NCI-H1092 treated with DMSO at 0.1 percent for 48 hours (cell line): ENCODE data around the gene APOE.
"Not testable (repeated sequence)": the region's sequence is repeated elsewhere in the genome, so short reads cannot be mapped to it uniquely, and the experiment has no call there.

Experiments used
- DNase-seq: peaks from one replicate; lab custom pipeline; 2025; lab: John Stamatoyannopoulos, UW

Gene APOE

DNA sequence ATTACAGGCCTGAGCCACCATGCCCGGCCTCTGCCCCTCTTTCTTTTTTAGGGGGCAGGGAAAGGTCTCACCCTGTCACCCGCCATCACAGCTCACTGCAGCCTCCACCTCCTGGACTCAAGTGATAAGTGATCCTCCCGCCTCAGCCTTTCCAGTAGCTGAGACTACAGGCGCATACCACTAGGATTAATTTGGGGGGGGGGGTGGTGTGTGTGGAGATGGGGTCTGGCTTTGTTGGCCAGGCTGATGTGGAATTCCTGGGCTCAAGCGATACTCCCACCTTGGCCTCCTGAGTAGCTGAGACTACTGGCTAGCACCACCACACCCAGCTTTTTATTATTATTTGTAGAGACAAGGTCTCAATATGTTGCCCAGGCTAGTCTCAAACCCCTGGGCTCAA, 4.2 kb downstream of the APOE start:
- no peak for DNase-seq

DNA sequence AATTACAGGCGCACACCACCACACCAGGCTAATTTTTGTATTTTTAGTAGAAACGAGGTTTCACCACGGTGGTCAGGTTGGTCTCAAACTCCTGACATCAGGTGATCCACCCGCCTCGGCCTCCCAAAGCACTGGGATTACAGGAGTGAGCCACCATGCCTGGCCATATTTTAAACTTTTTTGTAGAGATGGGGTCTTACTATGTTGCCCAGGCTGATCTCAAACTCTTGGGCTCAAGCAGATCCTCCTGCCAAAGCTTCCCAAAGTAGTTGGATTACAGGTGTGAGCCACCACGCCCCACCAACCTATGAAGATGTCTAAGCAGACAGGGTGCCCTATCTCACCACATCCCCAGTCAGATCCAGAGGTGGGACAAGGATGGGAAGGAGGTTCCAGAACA, 6.3 kb downstream of the APOE start:
- DNase-seq, result not testable (repeated sequence)

- no peak for DNase-seq
These were observed 7.3 kb downstream of the APOE start for GRCh38 chr19:44912854-44913253.

- not testable (repeated sequence) for DNase-seq
These were observed 8.2 kb downstream of the APOE start for GRCh38 chr19:44913512-44914432.

DNA sequence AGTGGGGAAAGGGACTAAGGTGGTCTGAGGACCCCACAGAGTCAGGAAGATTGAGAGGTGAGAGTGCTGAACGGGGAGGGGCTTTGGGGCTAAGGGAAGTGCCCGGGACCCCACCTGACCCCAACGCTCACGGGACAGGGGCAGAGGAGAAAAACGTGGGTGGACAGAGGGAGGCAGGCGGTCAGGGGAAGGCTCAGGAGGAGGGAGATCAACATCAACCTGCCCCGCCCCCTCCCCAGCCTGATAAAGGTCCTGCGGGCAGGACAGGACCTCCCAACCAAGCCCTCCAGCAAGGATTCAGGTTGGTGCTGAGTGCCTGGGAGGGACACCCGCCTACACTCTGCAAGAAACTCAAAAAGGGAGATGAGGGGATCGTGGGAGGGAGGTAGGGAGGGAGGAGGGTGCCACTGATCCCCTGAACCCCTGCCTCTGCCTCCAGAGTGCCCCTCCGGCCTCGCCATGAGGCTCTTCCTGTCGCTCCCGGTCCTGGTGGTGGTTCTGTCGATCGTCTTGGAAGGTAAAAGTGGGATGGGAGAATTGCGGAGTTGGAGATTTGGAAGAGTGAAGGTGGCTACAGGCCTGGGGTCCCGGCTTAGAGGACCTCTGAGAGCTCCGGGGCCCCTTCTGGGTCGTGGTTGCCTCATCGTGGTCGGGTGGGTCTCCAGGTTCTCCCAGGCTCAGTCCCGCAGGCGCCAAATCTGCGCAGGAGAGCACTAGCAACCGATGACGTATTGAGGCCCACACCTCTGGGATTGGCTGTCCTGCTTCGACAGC, 9.0 kb downstream of the APOE start, which contains the start of gene APOC1:
TSS of gene APOC1 (plus strand) at position 176 of the 774 bp plus-strand sequence. CDS start at position 460, 284 bp downstream.
- peak; percentile 80 for DNase-seq

DNA sequence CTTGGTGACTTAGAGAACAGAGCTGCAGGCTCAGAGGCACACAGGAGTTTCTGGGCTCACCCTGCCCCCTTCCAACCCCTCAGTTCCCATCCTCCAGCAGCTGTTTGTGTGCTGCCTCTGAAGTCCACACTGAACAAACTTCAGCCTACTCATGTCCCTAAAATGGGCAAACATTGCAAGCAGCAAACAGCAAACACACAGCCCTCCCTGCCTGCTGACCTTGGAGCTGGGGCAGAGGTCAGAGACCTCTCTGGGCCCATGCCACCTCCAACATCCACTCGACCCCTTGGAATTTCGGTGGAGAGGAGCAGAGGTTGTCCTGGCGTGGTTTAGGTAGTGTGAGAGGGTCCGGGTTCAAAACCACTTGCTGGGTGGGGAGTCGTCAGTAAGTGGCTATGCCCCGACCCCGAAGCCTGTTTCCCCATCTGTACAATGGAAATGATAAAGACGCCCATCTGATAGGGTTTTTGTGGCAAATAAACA, 18.7 kb downstream of the APOE start:
- DNase-seq, result no peak

- DNase-seq, result peak; percentile 37
These were observed 19.7 kb downstream of the APOE start for GRCh38 chr19:44925114-44925891.

GRCh38 chr19:44926245-44927077, 20.9 kb downstream of the APOE start:
- not testable (repeated sequence) for DNase-seq

DNA sequence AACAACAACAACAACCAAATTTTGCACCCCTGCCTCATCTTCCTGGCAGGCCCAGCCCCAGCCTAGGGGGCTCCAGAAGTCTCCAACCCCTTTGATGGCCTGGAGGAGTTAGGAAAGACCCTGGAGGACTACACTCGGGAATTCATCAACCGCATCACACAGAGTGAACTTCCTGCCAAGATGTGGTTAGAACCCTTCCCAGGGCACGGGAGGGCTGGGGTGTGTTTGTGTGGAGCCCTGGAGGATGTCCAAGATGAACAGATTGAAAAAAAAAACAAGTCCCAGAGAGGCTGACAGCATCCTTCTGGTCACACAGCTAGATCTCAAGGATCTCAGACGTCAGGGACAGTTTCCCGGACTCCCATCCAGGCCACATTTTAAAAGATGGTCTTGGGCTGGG, 22.1 kb downstream of the APOE start:
- DNase-seq, result no peak

- no peak for DNase-seq
These were observed 24.5 kb downstream of the APOE start for GRCh38 chr19:44930088-44930487.

- no peak for DNase-seq
These were observed 25.9 kb downstream of the APOE start for GRCh38 chr19:44931541-44931940.

- DNase-seq, result no peak
These were observed 34.1 kb downstream of the APOE start for GRCh38 chr19:44939668-44940067.

- DNase-seq, result no peak
These were observed 36.5 kb downstream of the APOE start, which contains the start of gene APOC4 for GRCh38 chr19:44942067-44942571. APOC4 (plus strand) TSS chr19:44942237; CDS start chr19:44942278, 41 bp downstream.

DNA sequence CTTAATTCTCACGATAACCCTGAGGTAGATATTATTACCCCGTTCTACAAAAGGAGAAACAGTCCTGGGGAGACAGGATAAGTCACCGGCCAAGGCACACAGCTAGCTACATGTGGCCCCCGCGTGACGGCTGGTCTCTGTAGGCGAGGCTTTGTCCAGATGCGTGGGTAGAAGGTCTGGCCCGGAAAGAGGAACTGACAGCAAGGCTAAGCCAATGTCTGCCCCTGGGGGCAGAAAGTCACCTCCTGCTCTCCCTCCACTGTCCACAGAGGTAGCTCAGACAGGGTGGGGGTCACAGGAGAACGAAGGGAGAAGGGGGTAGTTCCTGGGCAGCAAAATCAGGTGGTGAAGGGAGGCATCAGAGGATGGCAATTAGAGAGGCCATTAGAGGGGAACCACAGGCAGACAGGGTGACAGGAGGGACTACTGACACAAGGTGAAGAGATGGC, 38.2 kb downstream of the APOE start:
- no peak for DNase-seq

DNA sequence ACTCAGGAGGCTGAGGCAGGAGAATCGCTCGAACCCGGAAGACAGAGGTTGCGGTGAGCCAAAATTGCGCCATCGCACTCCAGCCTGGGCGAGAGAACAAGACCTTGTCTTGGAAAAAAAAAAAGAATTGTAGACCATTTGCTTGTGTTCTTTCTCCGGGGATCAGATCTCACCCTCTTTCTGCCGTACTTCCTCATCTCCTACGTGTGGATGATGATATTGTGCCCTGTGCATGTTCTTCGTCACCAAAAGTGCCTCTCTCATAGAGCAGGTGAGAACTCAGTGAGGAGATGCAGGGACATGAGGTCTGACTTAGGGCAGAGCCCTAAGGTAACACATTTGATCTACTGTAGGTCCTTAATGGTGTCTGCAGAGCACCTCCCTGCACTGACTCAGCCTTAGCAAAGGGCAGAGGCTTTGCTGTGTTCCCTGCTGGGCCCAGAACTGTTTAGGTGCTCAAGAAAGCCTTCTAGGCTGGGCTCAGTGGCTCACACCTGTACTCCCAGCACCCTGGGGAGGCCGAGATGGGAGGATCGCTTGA, 41.5 kb downstream of the APOE start:
- no peak for DNase-seq

DNA sequence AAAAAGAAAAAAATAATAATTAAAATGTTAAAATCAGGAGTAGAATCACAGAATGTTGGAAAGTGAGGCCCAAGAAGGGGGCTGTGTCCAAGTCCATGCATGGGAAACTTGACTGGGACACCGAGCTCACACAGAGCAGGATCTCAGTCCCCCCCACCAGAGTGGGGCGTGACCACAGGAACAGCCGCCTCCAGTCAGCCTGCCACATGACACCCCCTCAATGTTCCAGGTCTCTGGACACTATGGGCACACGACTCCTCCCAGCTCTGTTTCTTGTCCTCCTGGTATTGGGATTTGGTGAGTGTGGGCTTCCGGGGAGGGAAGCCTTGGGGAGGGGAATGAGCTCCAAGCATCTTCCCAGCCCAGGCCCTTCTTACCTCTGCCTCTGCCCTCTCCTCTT, 42.6 kb downstream of the APOE start:
- DNase-seq, result no peak

- DNase-seq, result no peak
These were observed 43.3 kb downstream of the APOE start for GRCh38 chr19:44948763-44949374.

- DNase-seq, result no peak
These were observed 44.0 kb downstream of the APOE start for GRCh38 chr19:44949550-44949949.

- peak; percentile 58 for DNase-seq
These were observed 45.9 kb downstream of the APOE start for GRCh38 chr19:44951179-44952159.
